ENCODE results near the gene HERPUD1. TPM values are rescaled to one million over a fixed set of nuclear protein-coding genes. Genes with fewer than 3 reads are reported as not detected.

The HERPUD1 gene
- total and polyA plus RNA-seq, 9 of the 15 experiments (the other 6 are each of a cell fraction or from before 2014, with no cell fraction given): 14.2 to 60.7 (median 37.4) TPM

DNA sequence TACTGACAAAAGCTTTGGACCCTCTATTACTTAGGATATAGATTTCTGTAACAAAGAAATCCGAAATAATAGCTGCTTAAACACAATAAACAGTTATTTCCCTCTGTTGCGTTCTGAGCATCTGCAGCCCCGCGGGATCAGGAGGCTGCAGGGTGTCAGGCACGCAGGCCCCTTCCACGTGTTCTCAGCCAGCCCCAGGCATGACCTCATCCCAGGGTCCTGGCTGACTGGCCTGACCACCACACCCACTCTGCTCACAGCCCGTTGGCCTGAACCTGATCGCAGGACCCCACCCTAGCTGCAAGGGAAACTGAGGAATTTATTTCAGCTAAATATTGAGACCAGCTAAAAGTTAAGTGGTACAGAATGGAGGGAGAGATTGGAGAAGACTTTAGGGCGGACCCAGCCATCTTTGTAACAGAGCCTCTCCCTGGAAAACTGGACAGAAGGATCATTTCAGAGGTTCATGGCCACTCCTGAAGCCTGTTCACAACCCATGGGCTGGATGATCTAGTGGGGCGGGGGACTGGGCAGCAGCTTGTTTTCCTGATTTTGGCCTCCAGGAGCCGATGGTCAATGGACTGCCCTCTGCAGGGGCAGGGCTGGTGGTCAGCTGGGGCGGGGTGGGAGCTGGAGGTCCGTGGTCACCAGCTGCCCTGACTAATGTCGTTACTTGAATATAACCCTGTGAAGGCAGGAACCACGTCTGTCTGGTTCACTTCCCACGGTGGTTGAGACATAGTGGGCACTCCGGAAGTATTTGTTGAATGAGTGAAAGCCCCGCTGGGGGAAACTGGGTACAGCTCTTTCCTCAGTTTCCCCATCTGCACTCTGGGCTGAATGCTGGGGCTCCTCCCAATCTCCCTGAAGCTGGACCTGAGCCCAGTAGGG, 40.7 kb downstream of the HERPUD1 start (continued):
- TF ChIP-seq, protein P1, sequence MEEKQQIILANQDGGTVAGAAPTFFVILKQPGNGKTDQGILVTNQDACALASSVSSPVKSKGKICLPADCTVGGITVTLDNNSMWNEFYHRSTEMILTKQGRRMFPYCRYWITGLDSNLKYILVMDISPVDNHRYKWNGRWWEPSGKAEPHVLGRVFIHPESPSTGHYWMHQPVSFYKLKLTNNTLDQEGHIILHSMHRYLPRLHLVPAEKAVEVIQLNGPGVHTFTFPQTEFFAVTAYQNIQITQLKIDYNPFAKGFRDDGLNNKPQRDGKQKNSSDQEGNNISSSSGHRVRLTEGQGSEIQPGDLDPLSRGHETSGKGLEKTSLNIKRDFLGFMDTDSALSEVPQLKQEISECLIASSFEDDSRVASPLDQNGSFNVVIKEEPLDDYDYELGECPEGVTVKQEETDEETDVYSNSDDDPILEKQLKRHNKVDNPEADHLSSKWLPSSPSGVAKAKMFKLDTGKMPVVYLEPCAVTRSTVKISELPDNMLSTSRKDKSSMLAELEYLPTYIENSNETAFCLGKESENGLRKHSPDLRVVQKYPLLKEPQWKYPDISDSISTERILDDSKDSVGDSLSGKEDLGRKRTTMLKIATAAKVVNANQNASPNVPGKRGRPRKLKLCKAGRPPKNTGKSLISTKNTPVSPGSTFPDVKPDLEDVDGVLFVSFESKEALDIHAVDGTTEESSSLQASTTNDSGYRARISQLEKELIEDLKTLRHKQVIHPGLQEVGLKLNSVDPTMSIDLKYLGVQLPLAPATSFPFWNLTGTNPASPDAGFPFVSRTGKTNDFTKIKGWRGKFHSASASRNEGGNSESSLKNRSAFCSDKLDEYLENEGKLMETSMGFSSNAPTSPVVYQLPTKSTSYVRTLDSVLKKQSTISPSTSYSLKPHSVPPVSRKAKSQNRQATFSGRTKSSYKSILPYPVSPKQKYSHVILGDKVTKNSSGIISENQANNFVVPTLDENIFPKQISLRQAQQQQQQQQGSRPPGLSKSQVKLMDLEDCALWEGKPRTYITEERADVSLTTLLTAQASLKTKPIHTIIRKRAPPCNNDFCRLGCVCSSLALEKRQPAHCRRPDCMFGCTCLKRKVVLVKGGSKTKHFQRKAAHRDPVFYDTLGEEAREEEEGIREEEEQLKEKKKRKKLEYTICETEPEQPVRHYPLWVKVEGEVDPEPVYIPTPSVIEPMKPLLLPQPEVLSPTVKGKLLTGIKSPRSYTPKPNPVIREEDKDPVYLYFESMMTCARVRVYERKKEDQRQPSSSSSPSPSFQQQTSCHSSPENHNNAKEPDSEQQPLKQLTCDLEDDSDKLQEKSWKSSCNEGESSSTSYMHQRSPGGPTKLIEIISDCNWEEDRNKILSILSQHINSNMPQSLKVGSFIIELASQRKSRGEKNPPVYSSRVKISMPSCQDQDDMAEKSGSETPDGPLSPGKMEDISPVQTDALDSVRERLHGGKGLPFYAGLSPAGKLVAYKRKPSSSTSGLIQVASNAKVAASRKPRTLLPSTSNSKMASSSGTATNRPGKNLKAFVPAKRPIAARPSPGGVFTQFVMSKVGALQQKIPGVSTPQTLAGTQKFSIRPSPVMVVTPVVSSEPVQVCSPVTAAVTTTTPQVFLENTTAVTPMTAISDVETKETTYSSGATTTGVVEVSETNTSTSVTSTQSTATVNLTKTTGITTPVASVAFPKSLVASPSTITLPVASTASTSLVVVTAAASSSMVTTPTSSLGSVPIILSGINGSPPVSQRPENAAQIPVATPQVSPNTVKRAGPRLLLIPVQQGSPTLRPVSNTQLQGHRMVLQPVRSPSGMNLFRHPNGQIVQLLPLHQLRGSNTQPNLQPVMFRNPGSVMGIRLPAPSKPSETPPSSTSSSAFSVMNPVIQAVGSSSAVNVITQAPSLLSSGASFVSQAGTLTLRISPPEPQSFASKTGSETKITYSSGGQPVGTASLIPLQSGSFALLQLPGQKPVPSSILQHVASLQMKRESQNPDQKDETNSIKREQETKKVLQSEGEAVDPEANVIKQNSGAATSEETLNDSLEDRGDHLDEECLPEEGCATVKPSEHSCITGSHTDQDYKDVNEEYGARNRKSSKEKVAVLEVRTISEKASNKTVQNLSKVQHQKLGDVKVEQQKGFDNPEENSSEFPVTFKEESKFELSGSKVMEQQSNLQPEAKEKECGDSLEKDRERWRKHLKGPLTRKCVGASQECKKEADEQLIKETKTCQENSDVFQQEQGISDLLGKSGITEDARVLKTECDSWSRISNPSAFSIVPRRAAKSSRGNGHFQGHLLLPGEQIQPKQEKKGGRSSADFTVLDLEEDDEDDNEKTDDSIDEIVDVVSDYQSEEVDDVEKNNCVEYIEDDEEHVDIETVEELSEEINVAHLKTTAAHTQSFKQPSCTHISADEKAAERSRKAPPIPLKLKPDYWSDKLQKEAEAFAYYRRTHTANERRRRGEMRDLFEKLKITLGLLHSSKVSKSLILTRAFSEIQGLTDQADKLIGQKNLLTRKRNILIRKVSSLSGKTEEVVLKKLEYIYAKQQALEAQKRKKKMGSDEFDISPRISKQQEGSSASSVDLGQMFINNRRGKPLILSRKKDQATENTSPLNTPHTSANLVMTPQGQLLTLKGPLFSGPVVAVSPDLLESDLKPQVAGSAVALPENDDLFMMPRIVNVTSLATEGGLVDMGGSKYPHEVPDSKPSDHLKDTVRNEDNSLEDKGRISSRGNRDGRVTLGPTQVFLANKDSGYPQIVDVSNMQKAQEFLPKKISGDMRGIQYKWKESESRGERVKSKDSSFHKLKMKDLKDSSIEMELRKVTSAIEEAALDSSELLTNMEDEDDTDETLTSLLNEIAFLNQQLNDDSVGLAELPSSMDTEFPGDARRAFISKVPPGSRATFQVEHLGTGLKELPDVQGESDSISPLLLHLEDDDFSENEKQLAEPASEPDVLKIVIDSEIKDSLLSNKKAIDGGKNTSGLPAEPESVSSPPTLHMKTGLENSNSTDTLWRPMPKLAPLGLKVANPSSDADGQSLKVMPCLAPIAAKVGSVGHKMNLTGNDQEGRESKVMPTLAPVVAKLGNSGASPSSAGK (IDR thresholded peaks at IDR 0.05): peak; percentile 28; the same call in 1 of the 2 replicates
- TF ChIP-seq, protein P2, sequence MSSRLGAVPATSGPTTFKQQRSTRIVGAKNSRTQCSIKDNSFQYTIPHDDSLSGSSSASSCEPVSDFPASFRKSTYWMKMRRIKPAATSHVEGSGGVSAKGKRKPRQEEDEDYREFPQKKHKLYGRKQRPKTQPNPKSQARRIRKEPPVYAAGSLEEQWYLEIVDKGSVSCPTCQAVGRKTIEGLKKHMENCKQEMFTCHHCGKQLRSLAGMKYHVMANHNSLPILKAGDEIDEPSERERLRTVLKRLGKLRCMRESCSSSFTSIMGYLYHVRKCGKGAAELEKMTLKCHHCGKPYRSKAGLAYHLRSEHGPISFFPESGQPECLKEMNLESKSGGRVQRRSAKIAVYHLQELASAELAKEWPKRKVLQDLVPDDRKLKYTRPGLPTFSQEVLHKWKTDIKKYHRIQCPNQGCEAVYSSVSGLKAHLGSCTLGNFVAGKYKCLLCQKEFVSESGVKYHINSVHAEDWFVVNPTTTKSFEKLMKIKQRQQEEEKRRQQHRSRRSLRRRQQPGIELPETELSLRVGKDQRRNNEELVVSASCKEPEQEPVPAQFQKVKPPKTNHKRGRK (tag; IDR thresholded peaks at IDR 0.05): no peak
- no peak for TF ChIP-seq ZNF644 (tag; IDR thresholded peaks at IDR 0.05; ENCODE audit: low read depth)
